AG04449 (cell line): ENCODE results near the gene PLBD1.

Source experiments
- CTCF ChIA-PET: fragments of 350-600 bp; formaldehyde crosslinking; extraction: SDS; loops from one replicate; lab custom pipeline; 2021; ENCODE audit warnings: antibody characterized with exemption; lab: Yijun Ruan, JAX
- POLR2A ChIA-PET: fragments of 400-600, 350-600 bp; formaldehyde crosslinking; extraction: SDS; loops from one replicate; lab custom pipeline; 2020; ENCODE audit warnings: antibody characterized with exemption, inconsistent platforms; lab: Yijun Ruan, JAX
- DNase-seq: peaks from one replicate; pipeline ENCODE4 v3.0.0-alpha.2; 2010; ENCODE audit warnings: low read depth, low spot score
- H3K4me3 ChIP-seq: 2 replicates; pipeline ENCODE4 v1.5.1; 2011; ENCODE audit warnings: low read depth, mild to moderate bottlenecking, control low read depth, low read length
- TF ChIP-seq, protein P1 (sequence below): IDR thresholded peaks from one replicate; pipeline ENCODE4 v1.5.1; 2011; ENCODE audit warnings: mild to moderate bottlenecking, moderate library complexity, low read length, control low read depth, inconsistent platforms; ENCODE audit not compliant: insufficient read depth; ENCODE audit errors: missing control alignments

The PLBD1 gene, protein sequence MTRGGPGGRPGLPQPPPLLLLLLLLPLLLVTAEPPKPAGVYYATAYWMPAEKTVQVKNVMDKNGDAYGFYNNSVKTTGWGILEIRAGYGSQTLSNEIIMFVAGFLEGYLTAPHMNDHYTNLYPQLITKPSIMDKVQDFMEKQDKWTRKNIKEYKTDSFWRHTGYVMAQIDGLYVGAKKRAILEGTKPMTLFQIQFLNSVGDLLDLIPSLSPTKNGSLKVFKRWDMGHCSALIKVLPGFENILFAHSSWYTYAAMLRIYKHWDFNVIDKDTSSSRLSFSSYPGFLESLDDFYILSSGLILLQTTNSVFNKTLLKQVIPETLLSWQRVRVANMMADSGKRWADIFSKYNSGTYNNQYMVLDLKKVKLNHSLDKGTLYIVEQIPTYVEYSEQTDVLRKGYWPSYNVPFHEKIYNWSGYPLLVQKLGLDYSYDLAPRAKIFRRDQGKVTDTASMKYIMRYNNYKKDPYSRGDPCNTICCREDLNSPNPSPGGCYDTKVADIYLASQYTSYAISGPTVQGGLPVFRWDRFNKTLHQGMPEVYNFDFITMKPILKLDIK

DNA sequence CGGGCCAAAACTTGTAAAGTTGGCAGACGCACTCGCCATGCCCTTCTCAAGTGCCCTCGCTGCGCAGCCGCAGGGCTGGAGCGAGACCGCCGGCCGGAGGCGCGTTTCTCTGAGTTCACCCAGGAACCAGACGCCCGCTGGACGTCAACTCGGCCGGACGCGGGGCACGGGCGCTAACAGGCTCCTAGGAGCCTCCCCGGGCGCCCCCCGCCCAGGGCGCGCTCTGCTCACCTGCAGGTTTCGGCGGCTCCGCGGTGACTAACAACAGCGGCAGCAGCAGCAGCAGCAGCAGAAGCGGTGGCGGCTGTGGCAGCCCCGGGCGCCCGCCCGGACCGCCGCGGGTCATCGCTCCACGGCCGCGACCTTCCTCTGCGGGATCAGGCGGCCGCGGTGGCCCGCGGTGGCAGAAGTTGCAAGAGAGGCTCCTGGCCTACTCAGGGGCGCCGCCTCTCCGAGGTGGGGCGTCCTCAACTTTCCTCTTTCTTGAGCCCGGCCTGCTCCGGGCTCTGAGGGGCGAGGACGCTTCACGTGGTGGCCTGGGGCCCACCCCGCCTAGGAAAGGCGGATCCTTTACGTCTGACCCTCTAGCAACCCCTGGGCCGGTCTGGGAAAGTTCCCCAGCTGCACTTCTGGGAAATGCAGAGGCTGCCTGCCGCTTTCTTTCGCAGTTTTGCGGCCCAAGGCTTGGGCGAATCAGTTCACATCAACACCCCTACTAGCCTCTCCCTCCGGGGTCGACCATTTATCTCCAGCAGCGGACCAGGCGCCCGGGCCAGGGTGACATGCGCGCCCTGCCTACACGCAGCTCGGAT, at the start of gene PLBD1:
TSS of gene PLBD1 (minus strand) at position 533 of the 812 bp plus-strand sequence. CDS start at position 346, 187 bp downstream.
- TF ChIP-seq, protein P1, sequence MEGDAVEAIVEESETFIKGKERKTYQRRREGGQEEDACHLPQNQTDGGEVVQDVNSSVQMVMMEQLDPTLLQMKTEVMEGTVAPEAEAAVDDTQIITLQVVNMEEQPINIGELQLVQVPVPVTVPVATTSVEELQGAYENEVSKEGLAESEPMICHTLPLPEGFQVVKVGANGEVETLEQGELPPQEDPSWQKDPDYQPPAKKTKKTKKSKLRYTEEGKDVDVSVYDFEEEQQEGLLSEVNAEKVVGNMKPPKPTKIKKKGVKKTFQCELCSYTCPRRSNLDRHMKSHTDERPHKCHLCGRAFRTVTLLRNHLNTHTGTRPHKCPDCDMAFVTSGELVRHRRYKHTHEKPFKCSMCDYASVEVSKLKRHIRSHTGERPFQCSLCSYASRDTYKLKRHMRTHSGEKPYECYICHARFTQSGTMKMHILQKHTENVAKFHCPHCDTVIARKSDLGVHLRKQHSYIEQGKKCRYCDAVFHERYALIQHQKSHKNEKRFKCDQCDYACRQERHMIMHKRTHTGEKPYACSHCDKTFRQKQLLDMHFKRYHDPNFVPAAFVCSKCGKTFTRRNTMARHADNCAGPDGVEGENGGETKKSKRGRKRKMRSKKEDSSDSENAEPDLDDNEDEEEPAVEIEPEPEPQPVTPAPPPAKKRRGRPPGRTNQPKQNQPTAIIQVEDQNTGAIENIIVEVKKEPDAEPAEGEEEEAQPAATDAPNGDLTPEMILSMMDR, result no peak
- ChIA-PET CTCF (no interaction called here), POLR2A (no interaction called here)
- peak within 1 kb of the TSS; percentile 44 for H3K4me3 ChIP-seq
- no peak for DNase-seq

DNA sequence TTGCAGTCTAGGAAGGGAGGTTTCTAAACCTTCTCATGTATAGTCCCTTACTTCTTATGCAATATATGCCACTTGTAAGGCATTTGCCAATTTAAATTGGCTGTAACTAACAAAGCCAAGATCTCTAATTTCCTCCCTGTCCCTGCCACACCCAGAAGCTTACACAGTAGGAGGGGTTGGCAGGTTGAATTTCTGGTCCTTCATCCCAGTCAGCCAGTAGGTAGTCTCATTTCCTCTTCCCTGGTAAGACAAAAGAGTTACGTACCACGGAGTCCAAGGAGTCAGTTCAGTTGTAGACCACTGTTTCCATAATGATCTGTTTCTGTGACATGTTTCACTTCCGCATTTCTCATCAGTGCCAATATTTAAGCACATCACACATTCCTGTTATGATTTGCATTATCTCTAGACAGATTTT, 47.0 kb upstream of the PLBD1 start:
- TF ChIP-seq, protein P1, result no peak
- H3K4me3 ChIP-seq, result no peak overlapping the region
- no peak for DNase-seq
- ChIA-PET CTCF (no interaction called here), POLR2A (no interaction called here)

DNA sequence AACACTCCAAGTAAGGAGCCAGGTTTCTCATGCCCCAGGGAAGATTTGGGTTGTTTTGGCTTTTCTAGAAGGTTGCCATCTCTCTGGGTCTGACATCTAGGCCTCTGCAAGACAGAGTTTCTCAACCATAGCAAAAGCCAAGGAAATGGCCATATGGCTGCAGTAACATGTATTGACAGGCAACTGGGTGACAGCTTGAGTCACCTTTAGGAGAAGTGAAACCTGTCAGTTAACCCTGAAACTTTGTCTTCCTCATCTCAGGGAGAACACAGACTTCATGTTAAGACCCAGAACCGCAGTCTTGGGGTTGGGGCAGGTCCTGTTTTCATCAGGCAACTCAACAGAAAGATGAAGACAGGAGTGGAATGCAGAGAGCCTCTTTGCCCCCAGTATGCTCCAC, 46.0 kb upstream of the PLBD1 start:
- no peak overlapping the region for H3K4me3 ChIP-seq
- DNase-seq, result no peak
- ChIA-PET POLR2A (no interaction called here), CTCF (interaction anchor here (1.8 kb wide), 1 partner anchor 376 kb away, joined by 10 read pairs; no protein-coding TSS in a partner anchor)
- TF ChIP-seq, protein P1, result no peak

DNA sequence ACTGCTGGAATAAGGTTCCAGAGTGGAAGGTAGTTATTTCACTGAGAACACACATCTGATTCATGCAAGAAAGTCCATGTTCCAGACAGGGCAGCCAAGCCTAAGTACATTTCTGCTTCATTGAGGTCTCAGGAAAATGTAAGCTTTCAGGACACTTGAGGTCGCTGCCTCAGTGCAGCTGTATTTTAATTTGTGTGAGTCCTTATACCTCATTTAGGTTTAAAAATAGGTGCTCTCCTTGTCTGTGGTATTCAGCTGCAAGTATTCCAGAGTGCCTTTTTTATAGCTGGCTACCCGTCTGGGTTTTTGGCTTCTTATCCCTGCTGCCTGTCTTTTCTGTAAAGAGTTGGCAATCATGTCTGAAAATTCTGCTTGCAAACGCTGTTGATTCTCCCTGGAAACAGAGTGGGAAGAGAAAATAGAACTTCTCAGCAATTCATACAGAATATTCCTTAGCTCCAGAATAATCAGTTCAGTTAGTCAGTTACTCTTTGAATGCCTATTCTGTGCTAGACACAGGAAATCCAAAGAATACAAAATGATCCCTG, 45.3 kb upstream of the PLBD1 start:
- CTCF ChIA-PET, result interaction anchor here (1.2 to 1.8 kb wide), 2 partner anchors 13 to 375 kb away, joined by 3 to 10 read pairs; no protein-coding TSS in a partner anchor
- POLR2A ChIA-PET, result no interaction called here
- no peak for DNase-seq
- no peak overlapping the region for H3K4me3 ChIP-seq
- TF ChIP-seq, protein P1, result no peak

DNA sequence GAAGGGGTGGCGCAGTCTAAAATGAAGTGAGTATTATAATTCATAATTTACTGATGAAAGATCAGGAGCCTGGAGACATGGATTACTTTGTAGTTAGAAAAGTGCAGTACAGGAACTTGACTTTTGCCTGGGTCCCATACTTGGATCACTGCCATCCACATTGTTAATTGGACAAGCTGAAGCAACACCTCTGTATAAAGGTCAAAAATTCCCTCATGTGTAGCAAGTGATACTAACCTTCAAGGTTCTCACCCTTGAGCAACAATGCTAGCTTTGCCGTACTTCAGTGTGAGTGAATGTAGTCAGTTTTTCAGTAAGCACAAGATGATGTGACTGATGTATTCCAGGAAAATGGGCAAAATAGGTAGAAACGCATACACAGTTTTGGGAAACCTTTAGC, 44.6 kb upstream of the PLBD1 start:
- ChIA-PET POLR2A (no interaction called here), CTCF (interaction anchor here (1.2 to 1.8 kb wide), 2 partner anchors 12 to 374 kb away, joined by 3 to 10 read pairs; no protein-coding TSS in a partner anchor)
- DNase-seq, result no peak
- H3K4me3 ChIP-seq, result no peak overlapping the region
- TF ChIP-seq, protein P1, result no peak
